PC-3 (cell line): ENCODE data around the gene CDCA4. TPM values are rescaled to one million over a fixed set of nuclear protein-coding genes. Genes with fewer than 3 reads are reported as not detected.
"Not testable (repeated sequence)": the region's sequence is repeated elsewhere in the genome, so short reads cannot be mapped to it uniquely, and the experiment has no call there.

ENCODE experiments used
- ATAC-seq: fragments of 200-7000 bp; cut with Tn5 transposase; 2 replicates; pipeline ENCODE4 v1.9.1; 2020; ENCODE audit warnings: mild to moderate bottlenecking, moderate library complexity
- BruUV-seq: library from RNA; stranded (reverse); fragments of 400-500 nt; replicated peaks from 2 replicates; lab custom pipeline; 2021; lab: Mats Ljungman, UMichigan
- CTCF ChIA-PET: fragments of 300-600 bp; sonication (Branson Sonifier 250); formaldehyde crosslinking; loops from one replicate; lab custom pipeline; 2022; ENCODE audit warnings: antibody characterized with exemption; lab: Charles Lee
- POLR2A ChIA-PET: fragments of 300-600 bp; sonication (Branson Sonifier 250); formaldehyde crosslinking; loops from one replicate; lab custom pipeline; 2022; ENCODE audit warnings: antibody characterized with exemption; ENCODE audit not compliant: unreplicated experiment; lab: Charles Lee
- DNase-seq: peaks from one replicate; pipeline ENCODE4 v3.0.0-alpha.2; 2015
- H2AFZ ChIP-seq: fragments of 300-600 bp; sonication (generic); 2 replicates; pipeline ENCODE4 v1.6.0; 2016; ENCODE audit warnings: antibody characterized with exemption, low read length
- H3F3A ChIP-seq: fragments of 300-600 bp; sonication (generic); one replicate; pipeline ENCODE4 v1.6.0; 2017; ENCODE audit warnings: antibody characterized with exemption, low read length, control low read depth, mild to moderate bottlenecking; ENCODE audit not compliant: unreplicated experiment
- H3K27ac ChIP-seq: fragments of 300-600 bp; sonication (generic); 2 replicates; pipeline ENCODE4 v1.5.1; 2016; ENCODE audit warnings: mild to moderate bottlenecking, low read length
- H3K27me3 ChIP-seq: fragments of 300-600 bp; sonication (generic); 2 replicates; pipeline ENCODE4 v1.6.1; 2016; ENCODE audit warnings: low read length, mixed read lengths
- H3K36me3 ChIP-seq: fragments of 300-600 bp; sonication (generic); 2 replicates; pipeline ENCODE4 v1.6.1; 2016; ENCODE audit warnings: low read depth, mixed run types, low read length, mixed read lengths
- H3K4me1 ChIP-seq: fragments of 300-600 bp; sonication (generic); 2 replicates; pipeline ENCODE4 v1.5.1; 2016; ENCODE audit warnings: low read length; ENCODE audit not compliant: insufficient read depth
- H3K4me2 ChIP-seq: fragments of 300-600 bp; sonication (generic); 2 replicates; pipeline ENCODE4 v1.6.0; 2016; ENCODE audit warnings: low read length
- H3K4me3 ChIP-seq: fragments of 300-600 bp; sonication (generic); 2 replicates; pipeline ENCODE4 v1.5.1; 2016; ENCODE audit warnings: mild to moderate bottlenecking, low read length, mixed read lengths
- H3K79me2 ChIP-seq: fragments of 300-600 bp; sonication (generic); 2 replicates; pipeline ENCODE4 v1.6.1; 2017; ENCODE audit warnings: low read length, mixed read lengths
- H3K9ac ChIP-seq: fragments of 300-600 bp; sonication (generic); 2 replicates; pipeline ENCODE4 v1.6.0; 2016; ENCODE audit warnings: mild to moderate bottlenecking, low read length
- H3K9me2 ChIP-seq: fragments of 300-600 bp; sonication (generic); replicated peaks from 2 replicates; pipeline ENCODE4 v1.6.1; 2016; ENCODE audit warnings: mixed run types, low read length, mixed read lengths
- H3K9me3 ChIP-seq: fragments of 300-600 bp; sonication (generic); 2 replicates; pipeline ENCODE4 v1.6.1; 2016; ENCODE audit warnings: low read length, mixed read lengths
- H4K20me1 ChIP-seq: fragments of 300-600 bp; sonication (generic); 2 replicates; pipeline ENCODE4 v1.6.1; 2016; ENCODE audit warnings: low read length, mixed read lengths
- EZH2 ChIP-seq: fragments of 300-600 bp; sonication (generic); IDR thresholded peaks from one replicate; pipeline ENCODE4 v1.6.1; 2017; ENCODE audit warnings: antibody characterized with exemption, mild to moderate bottlenecking, low read length; ENCODE audit not compliant: unreplicated experiment
- EZH2phosphoT487 ChIP-seq: fragments of 300-600 bp; sonication (generic); IDR thresholded peaks from 2 replicates; pipeline ENCODE4 v1.6.1; 2018; ENCODE audit warnings: mild to moderate bottlenecking, antibody characterized with exemption, low read length, borderline replicate concordance
- intact Hi-C: fragments of 100-400 bp; cut with micrococcal nuclease; formaldehyde crosslinking; loops from 2 replicates; pipeline ENCODE4 v1.9.0; 2023
- total RNA-seq: library from RNA; depleted of rRNA; stranded (reverse); fragments of >200 nt; gene quantifications from 2 replicates; pipeline ENCODE4 v1.2.3, GENCODE V29; 2014
- TF ChIP-seq, protein P1 (sequence below): fragments of 300-600 bp; sonication (generic); conservative IDR thresholded peaks from 2 replicates; pipeline ENCODE4 v1.5.1; 2017; ENCODE audit warnings: antibody characterized with exemption, low read depth, mild to moderate bottlenecking, low read length

CDCA4 gene
- total RNA-seq, 1 experiment from 2014 or later: 113 TPM

DNA sequence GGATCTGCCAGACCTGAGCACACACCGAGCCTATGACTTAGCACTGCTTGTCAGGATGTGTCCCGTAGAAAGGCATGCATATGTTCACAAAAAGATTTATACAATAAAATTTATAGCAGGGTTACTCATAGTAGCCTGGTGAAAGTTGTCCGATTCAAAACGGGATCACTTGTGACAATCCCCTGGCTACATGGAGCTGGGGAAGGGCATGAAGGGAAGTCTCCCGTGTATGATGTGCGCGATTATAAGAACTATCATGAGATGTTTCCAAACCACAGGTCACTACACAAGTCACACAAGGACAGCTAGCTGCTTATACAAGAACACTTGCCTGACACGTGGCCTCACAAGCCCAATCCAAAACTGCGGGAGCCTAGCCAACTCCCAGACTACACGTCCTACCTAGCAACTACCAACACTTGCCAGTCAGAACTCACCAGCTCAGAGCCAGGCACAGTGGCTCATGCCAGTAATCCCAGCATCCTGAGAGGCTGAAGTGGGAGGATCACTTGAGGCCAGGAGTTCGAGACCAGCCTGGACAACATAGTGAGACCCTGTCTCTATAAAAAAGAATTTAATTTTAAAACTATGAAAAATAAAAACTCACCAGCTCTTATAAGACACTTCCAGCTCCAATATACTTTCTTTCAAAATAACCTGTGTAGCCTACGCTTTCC lies 7.5 kb upstream of the CDCA4 start:
- no peak overlapping the region for H3K4me3 ChIP-seq
- DNase-seq (peak; percentile 94), ATAC-seq (peak; percentile 53)
- TF ChIP-seq, protein P1, sequence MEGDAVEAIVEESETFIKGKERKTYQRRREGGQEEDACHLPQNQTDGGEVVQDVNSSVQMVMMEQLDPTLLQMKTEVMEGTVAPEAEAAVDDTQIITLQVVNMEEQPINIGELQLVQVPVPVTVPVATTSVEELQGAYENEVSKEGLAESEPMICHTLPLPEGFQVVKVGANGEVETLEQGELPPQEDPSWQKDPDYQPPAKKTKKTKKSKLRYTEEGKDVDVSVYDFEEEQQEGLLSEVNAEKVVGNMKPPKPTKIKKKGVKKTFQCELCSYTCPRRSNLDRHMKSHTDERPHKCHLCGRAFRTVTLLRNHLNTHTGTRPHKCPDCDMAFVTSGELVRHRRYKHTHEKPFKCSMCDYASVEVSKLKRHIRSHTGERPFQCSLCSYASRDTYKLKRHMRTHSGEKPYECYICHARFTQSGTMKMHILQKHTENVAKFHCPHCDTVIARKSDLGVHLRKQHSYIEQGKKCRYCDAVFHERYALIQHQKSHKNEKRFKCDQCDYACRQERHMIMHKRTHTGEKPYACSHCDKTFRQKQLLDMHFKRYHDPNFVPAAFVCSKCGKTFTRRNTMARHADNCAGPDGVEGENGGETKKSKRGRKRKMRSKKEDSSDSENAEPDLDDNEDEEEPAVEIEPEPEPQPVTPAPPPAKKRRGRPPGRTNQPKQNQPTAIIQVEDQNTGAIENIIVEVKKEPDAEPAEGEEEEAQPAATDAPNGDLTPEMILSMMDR: no peak
- TF ChIP-seq EZH2phosphoT487: no peak
- no peak for TF ChIP-seq EZH2
- H3K9ac ChIP-seq: peak overlapping the region; percentile 85
- H4K20me1 ChIP-seq: no peaks in the 10 kb centered on the region
- 0 out of 2 replicates have a peak, but pooled peaks cover under 1% of the 10 kb centered on the region for H3K79me2 ChIP-seq
- ChIA-PET CTCF (interaction anchor here (0.6 to 1.4 kb wide), 2 partner anchors 17 to 55 kb away, joined by 3 to 4 read pairs; no protein-coding TSS in a partner anchor), POLR2A (interaction anchor here (0.6 kb wide), 1 partner anchor 59 kb away, joined by 5 read pairs; no protein-coding TSS in a partner anchor)
- H3K4me1 ChIP-seq: peaks cover 53% of the 10 kb centered on the region
- H3K27ac ChIP-seq: peak overlapping the region; percentile 98
- H3K9me3 ChIP-seq: no peaks in the 10 kb centered on the region
- H3K4me2 ChIP-seq: peak overlapping the region; percentile 63
- H3K27me3 ChIP-seq: no peaks in the 10 kb centered on the region
- H3F3A ChIP-seq: peaks cover 29% of the 10 kb centered on the region
- H2AFZ ChIP-seq: no peak overlapping the region
- no peaks in the 10 kb centered on the region for H3K36me3 ChIP-seq
- H3K9me2 ChIP-seq: no peaks in the 10 kb centered on the region
- no TSS peak for BruUV-seq
- intact Hi-C loops: loop anchor here (1.0 kb wide), 1 partner anchor 8 kb away; no protein-coding TSS in a partner anchor

DNA sequence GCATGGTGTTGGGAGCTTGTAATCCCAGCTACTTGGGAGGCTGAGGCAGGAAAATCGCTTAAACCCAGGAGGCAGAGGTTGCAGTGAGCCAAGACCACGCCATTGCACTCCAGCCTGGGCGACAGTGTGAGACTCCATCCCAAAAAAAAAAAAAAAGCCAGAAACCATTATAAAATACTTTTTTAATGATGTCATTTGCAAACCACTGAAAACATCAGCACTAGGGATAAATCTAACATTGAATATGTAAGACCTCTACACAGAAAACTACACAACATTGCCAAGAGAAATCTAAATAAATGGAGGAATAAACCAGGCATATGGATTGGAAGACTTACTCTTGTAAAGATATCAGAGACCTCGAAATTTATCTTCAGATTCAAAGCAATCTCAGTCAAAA lies 6.8 kb upstream of the CDCA4 start:
- not testable (repeated sequence) for H4K20me1 ChIP-seq, H3K79me2 ChIP-seq, H3K27me3 ChIP-seq, DNase-seq, H3K9me3 ChIP-seq, H3K9me2 ChIP-seq, H2AFZ ChIP-seq, H3K36me3 ChIP-seq, ATAC-seq
- intact Hi-C loops: loop anchor here (1.0 kb wide), 1 partner anchor 9 kb away; no protein-coding TSS in a partner anchor
- peak overlapping the region; percentile 85 for H3K9ac ChIP-seq
- peaks cover 54% of the 10 kb centered on the region for H3K4me1 ChIP-seq
- H3K27ac ChIP-seq: peak overlapping the region; percentile 98
- H3K4me3 ChIP-seq: peak overlapping the region; percentile 25; the same call in 1 of the 2 replicates
- ChIA-PET POLR2A (interaction anchor here (1.0 kb wide), 1 partner anchor 55 kb away, joined by 4 read pairs; no protein-coding TSS in a partner anchor), CTCF (interaction anchor here (1.4 kb wide), 1 partner anchor 54 kb away, joined by 4 read pairs; no protein-coding TSS in a partner anchor)
- peak overlapping the region; percentile 63 for H3K4me2 ChIP-seq
- TSS peak; percentile 92 for BruUV-seq
- peaks cover 36% of the 10 kb centered on the region for H3F3A ChIP-seq

DNA sequence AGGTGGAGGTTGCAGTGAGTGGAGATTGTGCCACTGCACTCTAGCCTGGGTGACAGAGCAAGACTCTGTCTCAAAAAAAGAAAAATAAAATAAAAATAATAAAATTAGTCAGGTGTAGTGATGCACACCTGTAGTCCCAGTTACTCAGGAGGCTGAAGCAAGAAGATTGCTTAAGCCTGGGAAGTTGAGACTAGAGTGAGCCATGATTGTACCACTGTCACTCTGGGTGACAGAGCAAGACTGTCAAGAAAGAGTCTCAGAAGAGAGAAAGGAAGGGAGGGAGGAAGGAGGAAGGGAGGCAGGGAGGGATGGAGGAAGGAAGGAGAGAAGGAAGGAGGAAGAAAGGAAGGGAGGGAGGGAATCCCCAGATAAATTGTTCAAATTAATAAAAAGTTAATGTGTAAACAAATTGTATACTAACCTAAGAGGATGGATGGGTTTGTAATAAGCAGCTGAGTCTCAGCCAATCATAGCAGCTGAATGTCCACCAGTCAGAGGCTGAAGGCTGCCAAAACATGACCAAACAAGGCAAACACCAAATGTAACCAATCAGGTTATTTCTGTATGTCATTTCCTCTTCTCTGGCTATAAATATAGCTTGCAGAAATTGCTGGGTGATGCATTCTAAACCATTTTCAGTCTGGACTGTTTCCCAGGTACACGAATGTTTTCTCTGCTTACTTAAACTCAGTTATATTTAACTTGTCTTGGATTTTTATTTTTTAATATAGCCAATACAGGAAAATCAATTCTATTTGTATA lies 6.1 kb upstream of the CDCA4 start:
- no peak overlapping the region for H2AFZ ChIP-seq
- POLR2A ChIA-PET: interaction anchor here (0.6 to 1.0 kb wide), 3 partner anchors 41 to 54 kb away, joined by 3 to 4 read pairs (median 3); partner anchors contain the start of gene CLBA1
- CTCF ChIA-PET: interaction anchor here (1.4 kb wide), 1 partner anchor 54 kb away, joined by 4 read pairs; no protein-coding TSS in a partner anchor

More for the DNA sequence above, 6.1 kb upstream of the CDCA4 start:
- Histone ChIP-seq H3K4me1 (peaks cover 60% of the 10 kb centered on the region), H3K9ac (peak overlapping the region; percentile 85), H3K4me3 (peak overlapping the region; percentile 25; the same call in 1 of the 2 replicates), H3K36me3 (no peaks in the 10 kb centered on the region), H3F3A (peaks cover 38% of the 10 kb centered on the region), H3K4me2 (peak overlapping the region; percentile 63), H3K27me3 (no peaks in the 10 kb centered on the region), H3K79me2 (peaks cover 10% of the 10 kb centered on the region), H3K9me3 (no peaks in the 10 kb centered on the region), H4K20me1 (no peaks in the 10 kb centered on the region), H3K27ac (peak overlapping the region; percentile 98), H3K9me2 (no peaks in the 10 kb centered on the region)
- BruUV-seq: no TSS peak
- DNase-seq: peak; percentile 86
- intact Hi-C loops: no loop called here
- ATAC-seq: peak; percentile 3; the same call in 1 of the 2 replicates
- TF ChIP-seq EZH2 (no peak), EZH2phosphoT487 (no peak)
- TF ChIP-seq, protein P1: no peak
